HS-27A (cell line): ENCODE results near the gene CHST3.
"Not testable (repeated sequence)": the region's sequence is repeated elsewhere in the genome, so short reads cannot be mapped to it uniquely, and the experiment has no call there.

ENCODE experiments used
- DNase-seq: peaks from one replicate; pipeline ENCODE4 v3.0.0-alpha.2; 2012; ENCODE audit warnings: low read depth, missing footprints

Gene CHST3

DNA sequence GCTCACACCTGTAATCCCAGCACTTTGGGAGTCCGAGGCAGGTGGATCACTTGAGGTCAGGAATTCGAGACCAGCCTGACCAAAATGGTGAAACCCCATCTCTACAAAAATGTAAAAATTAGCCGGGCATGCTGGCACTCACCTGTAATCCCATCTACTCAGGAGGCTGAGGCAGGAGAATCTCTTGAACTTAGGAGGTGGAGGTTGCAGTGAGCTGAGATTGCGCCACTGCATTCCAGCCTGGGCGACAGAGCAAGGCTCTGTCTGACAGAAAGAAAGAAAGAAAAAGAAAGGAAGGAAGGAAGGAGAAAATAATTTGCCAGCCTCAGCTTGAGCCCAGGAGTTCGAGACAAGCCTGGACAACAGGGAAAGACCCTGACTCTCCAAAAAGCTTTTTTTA, 24.7 kb downstream of the CHST3 start:
- DNase-seq: not testable (repeated sequence)

DNA sequence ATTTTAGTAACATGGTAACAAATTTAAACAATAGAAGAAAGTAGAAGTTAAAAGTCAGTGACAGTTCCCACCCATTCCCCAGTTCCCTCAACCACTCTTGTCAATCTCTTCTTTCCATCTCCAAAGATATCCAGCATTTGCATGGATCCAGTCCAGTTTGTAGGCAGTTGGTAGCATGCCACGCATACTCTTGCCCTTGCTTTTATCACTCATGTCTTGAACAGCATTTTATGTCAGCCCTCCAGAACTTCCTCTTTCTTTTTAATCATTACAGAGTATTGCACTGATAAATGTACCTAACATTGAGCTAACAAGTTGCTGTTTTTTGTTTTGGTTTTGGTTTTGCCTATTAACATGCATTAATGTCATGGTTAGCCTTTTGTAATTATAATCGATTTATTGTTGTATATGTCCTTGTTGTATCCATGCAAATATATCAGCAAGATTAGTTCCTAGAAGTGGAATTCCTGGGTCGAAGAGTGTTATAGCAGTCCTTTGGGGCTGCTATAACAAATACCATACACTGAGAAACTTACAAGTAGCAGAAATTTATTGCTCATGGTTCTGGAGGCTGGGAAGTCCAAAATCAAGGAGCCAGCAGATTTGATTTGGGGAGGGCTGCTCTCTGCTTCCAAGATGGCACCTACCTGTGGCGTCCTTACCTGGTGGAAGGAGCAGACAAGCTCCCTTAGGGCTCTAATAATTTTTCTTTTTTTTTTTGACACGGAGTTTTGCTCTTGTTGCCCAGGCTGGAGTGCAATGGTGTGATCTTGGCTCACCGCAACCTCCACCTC, 25.7 kb downstream of the CHST3 start:
- no peak for DNase-seq

GRCh38 chr10:71990706-71991269, 26.6 kb downstream of the CHST3 start:
- no peak for DNase-seq

- DNase-seq: no peak
Measured at GRCh38 chr10:71995449-71995848, 31.3 kb downstream of the CHST3 start.

GRCh38 chr10:71995887-71996575, 31.8 kb downstream of the CHST3 start:
- no peak for DNase-seq

DNA sequence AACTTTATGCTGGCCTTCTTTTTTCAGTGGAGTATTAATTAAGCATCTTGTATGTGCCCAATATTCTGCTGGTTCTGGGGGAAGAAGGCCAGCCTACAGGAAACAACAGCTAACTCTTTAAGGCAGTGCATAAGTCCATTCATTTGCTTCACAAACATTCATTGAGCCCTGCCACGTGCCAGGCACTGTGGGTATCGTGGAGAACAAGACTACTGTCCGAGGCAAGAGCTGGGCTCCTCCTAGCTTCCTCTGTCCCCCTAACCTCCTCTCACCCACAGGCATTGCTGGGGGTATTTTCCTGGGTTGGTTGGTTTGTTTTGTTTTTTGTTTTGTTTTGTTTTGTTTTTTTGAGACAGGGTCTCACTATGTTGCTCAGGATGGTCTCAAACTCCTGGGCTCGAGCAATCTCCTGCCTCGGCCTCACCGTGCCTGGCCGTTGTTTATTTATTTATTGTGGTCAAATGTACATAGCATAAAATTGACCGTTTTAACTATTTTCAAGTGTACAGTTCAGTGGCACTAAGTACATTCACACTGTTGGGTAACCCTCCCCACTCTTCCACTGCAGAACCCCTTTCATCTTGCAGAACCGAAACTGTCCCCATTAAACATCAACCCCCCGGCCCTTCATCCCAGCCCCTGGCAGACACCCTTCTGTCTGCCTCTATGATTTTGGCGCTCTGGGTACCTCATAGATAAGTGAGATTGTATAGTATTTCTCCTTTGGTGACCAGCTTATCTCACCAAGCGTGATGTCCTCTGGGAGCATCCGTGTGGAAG, 32.6 kb downstream of the CHST3 start:
- no peak for DNase-seq

DNA sequence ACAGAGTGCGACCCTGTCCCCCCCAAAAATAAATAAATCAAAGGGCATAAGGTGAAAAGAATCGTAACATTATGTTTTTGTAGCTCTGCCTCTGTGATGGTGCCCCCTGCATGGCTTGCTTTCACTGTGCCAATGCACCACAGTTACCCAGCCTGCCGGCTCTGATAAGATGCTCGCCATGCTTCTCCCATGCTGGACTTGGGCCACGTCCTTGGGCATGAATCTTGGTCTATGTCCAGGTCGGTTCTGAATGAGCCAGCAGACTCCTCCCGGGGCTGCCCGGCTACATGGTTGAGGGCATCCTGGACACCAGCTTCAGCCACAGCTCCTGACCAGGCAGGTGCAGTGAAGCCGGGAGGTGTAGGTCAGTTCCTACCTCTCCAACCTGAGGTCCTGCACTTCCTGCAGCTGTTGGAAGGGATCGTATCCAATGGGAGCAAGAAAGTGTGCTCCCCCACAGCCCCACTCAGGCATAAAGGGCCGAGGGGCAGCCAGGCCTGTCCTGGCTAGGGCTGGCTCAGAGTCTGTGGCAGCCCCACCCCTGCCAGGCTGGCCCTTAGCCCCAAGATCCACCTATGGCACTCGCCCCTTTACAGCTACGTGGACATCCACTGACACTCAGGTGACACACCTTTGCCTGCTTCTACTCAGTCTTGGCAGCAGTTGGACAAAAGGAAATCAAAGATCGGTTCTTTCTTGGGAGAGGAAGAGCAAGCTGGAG, 34.1 kb downstream of the CHST3 start:
- no peak for DNase-seq

- DNase-seq: no peak
Measured at GRCh38 chr10:71998840-71999194, 34.6 kb downstream of the CHST3 start.

DNA sequence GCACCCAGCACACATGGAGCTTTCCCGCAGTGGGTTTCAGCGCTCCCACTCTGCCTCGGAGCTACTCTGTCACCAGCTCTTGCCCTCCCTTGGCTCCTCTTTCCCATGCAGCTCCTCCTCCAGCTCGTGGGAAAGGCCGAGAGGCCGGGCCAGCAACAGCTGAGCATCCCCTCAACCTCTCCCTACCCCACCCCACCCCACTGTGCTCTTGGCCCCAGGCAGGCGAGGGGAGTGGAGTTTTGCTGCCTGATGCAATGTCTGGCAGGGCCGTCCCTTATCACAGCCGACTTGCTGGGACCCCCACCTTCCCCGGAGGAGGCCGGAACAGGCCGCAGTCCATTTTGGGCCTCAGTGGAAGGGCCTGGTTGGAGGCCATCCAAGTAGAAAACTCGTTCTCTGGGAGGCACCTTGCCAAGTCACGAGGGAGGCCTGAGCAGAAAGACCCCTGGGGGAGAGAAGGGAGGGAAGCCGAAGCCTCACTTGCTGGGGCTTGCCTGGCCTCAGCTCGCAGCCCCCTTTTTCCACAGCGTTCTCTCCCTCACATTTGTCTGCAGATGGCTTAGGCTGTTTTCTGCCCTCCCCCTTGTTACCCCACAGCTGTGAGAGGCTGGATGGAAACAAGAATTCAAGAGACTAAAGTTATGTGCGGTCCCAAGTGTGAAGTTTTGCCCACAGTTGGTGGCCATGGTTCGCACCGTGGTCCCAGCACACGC, 35.3 kb downstream of the CHST3 start:
- DNase-seq: no peak

- no peak for DNase-seq
Measured at GRCh38 chr10:72000073-72001032, 36.2 kb downstream of the CHST3 start.

DNA sequence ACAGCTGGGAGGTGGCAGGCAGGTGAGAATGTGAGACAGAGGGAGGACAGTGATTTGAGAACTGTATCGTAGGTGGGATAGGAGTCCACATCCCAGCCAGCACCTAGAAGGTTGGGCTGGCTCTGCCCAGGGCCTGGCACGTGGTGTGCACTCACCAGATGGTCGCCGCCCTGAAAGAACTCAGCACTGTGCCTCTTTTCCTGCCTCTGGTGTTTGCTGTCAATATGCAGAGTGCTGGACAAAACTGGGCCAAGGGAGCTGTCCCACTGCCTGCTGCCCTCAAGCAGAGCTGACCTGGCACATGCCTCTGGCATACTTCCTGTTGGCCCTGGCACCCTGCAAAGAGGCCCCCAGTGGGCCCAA, 36.8 kb downstream of the CHST3 start:
- no peak for DNase-seq

- no peak for DNase-seq
Measured at GRCh38 chr10:72002354-72003295, 38.4 kb downstream of the CHST3 start.

DNA sequence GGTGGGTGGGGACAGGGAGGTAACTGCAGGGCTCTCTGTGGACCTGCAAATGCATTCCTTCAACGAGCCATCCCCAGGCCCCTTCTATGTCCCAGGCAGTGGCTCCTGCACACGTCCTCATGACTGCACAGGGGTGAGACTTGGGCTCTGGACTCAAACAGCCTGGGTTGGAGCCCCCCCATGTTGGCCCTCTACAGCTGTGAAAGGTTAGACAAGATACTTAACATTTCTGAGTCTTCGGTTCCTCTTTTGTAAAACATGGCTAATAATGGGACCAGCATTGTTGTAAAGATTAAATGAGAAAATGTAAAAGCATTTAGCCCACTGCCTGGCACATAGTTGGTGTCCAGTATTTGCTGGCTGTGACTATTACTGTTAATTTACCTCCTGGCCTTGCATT, 41.8 kb downstream of the CHST3 start:
- DNase-seq: no peak

DNA sequence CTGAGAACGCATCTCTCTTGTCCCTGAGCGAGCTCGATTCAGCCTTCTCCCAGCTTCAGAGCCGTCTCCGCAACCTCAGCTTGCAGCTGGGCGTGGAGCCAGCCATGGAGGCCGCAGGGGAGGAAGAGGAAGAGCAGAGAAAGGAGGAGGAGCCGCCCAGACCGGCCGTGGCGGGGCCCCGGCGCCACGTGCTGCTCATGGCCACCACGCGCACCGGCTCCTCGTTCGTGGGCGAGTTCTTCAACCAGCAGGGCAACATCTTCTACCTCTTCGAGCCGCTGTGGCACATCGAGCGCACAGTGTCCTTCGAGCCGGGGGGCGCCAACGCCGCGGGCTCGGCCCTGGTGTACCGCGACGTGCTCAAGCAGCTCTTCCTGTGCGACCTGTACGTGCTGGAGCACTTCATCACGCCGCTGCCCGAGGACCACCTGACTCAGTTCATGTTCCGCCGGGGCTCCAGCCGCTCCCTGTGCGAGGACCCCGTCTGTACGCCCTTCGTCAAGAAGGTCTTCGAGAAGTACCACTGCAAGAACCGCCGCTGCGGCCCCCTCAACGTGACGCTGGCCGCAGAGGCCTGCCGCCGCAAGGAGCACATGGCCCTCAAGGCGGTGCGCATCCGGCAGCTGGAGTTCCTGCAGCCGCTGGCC, 43.2 kb downstream of the CHST3 start:
- DNase-seq: no peak

DNA sequence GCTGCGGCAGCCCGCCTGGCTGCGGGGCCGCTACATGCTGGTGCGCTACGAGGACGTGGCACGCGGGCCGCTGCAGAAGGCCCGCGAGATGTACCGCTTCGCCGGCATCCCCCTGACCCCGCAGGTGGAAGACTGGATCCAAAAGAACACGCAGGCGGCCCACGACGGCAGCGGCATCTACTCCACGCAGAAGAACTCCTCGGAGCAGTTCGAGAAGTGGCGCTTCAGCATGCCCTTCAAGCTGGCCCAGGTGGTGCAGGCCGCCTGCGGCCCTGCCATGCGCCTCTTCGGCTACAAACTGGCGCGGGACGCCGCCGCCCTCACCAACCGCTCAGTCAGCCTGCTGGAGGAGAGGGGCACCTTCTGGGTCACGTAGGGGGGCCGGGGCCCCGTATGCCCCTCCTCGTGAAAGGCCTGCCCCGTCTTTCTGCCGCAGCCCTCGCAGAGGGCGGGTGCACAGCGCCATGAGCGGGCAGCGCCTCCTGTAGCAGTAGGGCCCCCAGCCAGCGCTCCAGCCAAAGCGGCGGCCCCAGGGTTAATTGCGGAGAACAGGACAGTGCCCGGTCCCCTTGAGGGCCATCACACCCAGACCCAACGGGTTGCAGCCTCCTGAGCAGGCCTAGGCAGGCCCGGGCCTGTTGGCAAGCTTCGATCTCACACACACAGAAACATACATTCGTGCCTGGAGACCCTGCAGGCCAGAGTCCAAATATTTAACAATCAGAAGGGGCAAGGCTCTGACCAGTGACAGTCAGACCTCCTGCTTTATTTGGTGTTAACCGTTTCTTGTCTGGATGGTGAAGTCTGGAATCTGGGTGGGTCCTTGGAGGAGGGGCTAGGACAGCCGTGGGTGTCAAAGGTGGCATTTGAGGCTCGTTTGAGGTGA, 44.1 kb downstream of the CHST3 start:
- DNase-seq: no peak

DNA sequence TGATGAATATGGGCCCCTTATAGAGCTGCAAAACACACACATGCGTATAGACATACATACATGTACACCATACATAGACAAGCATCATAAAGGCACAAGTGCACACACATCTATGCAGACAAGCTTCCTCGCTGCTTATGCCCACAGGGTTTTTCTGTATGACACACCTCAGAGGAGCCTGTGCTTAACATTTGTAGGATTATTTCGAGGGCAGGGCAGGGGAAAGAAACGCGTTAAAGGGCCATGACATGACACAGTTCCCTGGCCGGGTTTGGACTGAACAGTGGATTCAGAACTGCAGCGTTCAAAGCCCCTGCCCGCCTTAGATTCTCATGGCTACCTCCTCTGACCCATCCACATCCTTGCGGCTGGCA, 44.8 kb downstream of the CHST3 start:
- no peak for DNase-seq

GRCh38 chr10:72009425-72010081, 45.4 kb downstream of the CHST3 start:
- no peak for DNase-seq
